OCI-LY7 (cell line): ENCODE data around the gene MRAS. TPM values are rescaled to one million over a fixed set of nuclear protein-coding genes. Genes with fewer than 3 reads are reported as not detected.

Source experiments
- BruUV-seq: library from RNA; stranded (reverse); fragments of 400-500 nt; replicated peaks from 2 replicates; lab custom pipeline; 2021; lab: Mats Ljungman, UMichigan
- CTCF ChIA-PET: fragments of 300-600 bp; sonication (Branson Sonifier 250); formaldehyde crosslinking; loops from one replicate; lab custom pipeline; 2022; ENCODE audit warnings: antibody characterized with exemption; ENCODE audit not compliant: unreplicated experiment; lab: Charles Lee
- POLR2A ChIA-PET: fragments of 300-600 bp; sonication (Branson Sonifier 250); formaldehyde crosslinking; loops from one replicate; lab custom pipeline; 2022; ENCODE audit warnings: antibody characterized with exemption; lab: Charles Lee
- DNase-seq: peaks from one replicate; pipeline ENCODE4 v3.0.0-alpha.2; 2015; ENCODE audit warnings: low spot score
- H2AFZ ChIP-seq: fragments of 200-600 bp; sonication (generic), shearing (Covaris generic); 2 replicates; pipeline ENCODE4 v1.6.1; 2014; ENCODE audit warnings: mild to moderate bottlenecking, antibody characterized with exemption, low read length, moderate library complexity
- H3K27ac ChIP-seq: fragments of 200-600 bp; sonication (generic); 2 replicates; pipeline ENCODE4 v1.5.1; 2014; ENCODE audit warnings: mixed run types, low read depth, mild to moderate bottlenecking, moderate library complexity, low read length, inconsistent platforms; ENCODE audit not compliant: poor library complexity, severe bottlenecking
- H3K36me3 ChIP-seq: fragments of 200-600 bp; sonication (generic); 2 replicates; pipeline ENCODE4 v1.6.1; 2014; ENCODE audit warnings: mild to moderate bottlenecking, antibody characterized with exemption, low read length, moderate library complexity, mixed read lengths; ENCODE audit not compliant: insufficient read depth
- H3K4me1 ChIP-seq: fragments of 200-600 bp; sonication (generic); 2 replicates; pipeline ENCODE4 v1.5.1; 2014; ENCODE audit warnings: mild to moderate bottlenecking, low read length; ENCODE audit not compliant: insufficient read depth, poor library complexity, severe bottlenecking
- H3K4me2 ChIP-seq: fragments of 200-600 bp; sonication (generic); 2 replicates; pipeline ENCODE4 v1.6.1; 2014; ENCODE audit warnings: mild to moderate bottlenecking, low read length
- H3K4me3 ChIP-seq: fragments of 200-600 bp; sonication (generic); 2 replicates; pipeline ENCODE4 v1.5.1; 2014; ENCODE audit warnings: mild to moderate bottlenecking, low read depth, low read length; ENCODE audit not compliant: poor library complexity, severe bottlenecking
- H3K79me2 ChIP-seq: fragments of 200-600 bp; sonication (generic); 2 replicates; pipeline ENCODE4 v1.6.1; 2016; ENCODE audit warnings: low read depth, mild to moderate bottlenecking, low read length, moderate library complexity, mixed read lengths; ENCODE audit not compliant: insufficient read depth
- H3K9me2 ChIP-seq: fragments of 200-600 bp; sonication (generic); 2 replicates; pipeline ENCODE4 v1.6.1; 2016; ENCODE audit warnings: mild to moderate bottlenecking, low read length, mixed read lengths; ENCODE audit not compliant: insufficient read depth
- H3K9me3 ChIP-seq: fragments of 200-600 bp; sonication (generic); 2 replicates; pipeline ENCODE4 v1.6.1; 2014; ENCODE audit warnings: mild to moderate bottlenecking, mixed run types, low read length, mixed read lengths
- H4K20me1 ChIP-seq: fragments of 200-600 bp; sonication (generic); 2 replicates; pipeline ENCODE4 v1.6.1; 2014; ENCODE audit warnings: mild to moderate bottlenecking, antibody characterized with exemption, low read length, moderate library complexity, mixed read lengths; ENCODE audit not compliant: insufficient read depth
- EZH2phosphoT487 ChIP-seq: fragments of 200-600 bp; sonication (generic); IDR thresholded peaks from 2 replicates; pipeline ENCODE4 v1.6.1; 2018; ENCODE audit warnings: low read depth, borderline replicate concordance, mild to moderate bottlenecking, mixed run types, antibody characterized with exemption, low read length, moderate library complexity, mixed read lengths
- intact Hi-C: fragments of 100-400 bp; cut with micrococcal nuclease; formaldehyde crosslinking; loops from one replicate; pipeline ENCODE4 v1.10.0; 2022; ENCODE audit not compliant: unreplicated experiment
- total RNA-seq, 2 experiments: library from RNA; depleted of rRNA in 1 of 2; stranded (reverse); fragments of >200 nt in 1 of 2; shearing (Covaris generic) in 1 of 2; gene quantifications; 2 replicates each; pipeline ENCODE4 v1.2.3, GENCODE V29; 2014 to 2022
- TF ChIP-seq, protein P1 (sequence below): fragments of 200-600 bp; sonication (generic); conservative IDR thresholded peaks from 2 replicates; pipeline ENCODE4 v1.5.1; 2014; ENCODE audit warnings: mild to moderate bottlenecking, antibody characterized with exemption, low read length, moderate library complexity, mixed read lengths

The MRAS gene
- total RNA-seq, 2 experiments from 2014 or later: not detected

DNA sequence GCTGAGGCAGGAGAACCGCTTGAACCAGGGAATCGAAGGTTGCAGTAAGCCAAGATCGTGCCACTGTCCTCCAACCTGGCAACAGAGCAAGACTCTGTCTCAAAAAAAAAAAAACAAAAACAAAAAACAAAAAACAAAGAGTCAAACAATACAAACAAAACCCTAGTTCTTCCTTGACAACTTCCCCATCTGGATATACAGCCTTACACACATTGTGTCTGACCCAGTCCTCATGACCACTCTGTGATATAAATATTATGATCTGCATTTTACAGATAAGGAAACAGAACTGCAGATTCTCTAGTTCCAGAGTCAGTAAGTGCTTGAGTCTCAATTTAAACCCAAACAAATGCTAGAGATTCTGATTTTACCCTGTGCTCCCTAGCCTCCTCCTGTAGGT is 81.3 kb downstream of the MRAS start:
- Histone ChIP-seq H3K9me3 (no peaks in the 10 kb centered on the region), H4K20me1 (no peaks in the 10 kb centered on the region), H3K79me2 (no peaks in the 10 kb centered on the region), H2AFZ (no peak overlapping the region), H3K4me2 (no peak overlapping the region), H3K9me2 (no peaks in the 10 kb centered on the region), H3K36me3 (no peaks in the 10 kb centered on the region), H3K4me3 (no peak overlapping the region), H3K4me1 (no peaks in the 10 kb centered on the region), H3K27ac (no peak overlapping the region)
- CTCF ChIA-PET: no interaction called here
- BruUV-seq: no TSS peak
- no peak for TF ChIP-seq EZH2phosphoT487
- TF ChIP-seq, protein P1, sequence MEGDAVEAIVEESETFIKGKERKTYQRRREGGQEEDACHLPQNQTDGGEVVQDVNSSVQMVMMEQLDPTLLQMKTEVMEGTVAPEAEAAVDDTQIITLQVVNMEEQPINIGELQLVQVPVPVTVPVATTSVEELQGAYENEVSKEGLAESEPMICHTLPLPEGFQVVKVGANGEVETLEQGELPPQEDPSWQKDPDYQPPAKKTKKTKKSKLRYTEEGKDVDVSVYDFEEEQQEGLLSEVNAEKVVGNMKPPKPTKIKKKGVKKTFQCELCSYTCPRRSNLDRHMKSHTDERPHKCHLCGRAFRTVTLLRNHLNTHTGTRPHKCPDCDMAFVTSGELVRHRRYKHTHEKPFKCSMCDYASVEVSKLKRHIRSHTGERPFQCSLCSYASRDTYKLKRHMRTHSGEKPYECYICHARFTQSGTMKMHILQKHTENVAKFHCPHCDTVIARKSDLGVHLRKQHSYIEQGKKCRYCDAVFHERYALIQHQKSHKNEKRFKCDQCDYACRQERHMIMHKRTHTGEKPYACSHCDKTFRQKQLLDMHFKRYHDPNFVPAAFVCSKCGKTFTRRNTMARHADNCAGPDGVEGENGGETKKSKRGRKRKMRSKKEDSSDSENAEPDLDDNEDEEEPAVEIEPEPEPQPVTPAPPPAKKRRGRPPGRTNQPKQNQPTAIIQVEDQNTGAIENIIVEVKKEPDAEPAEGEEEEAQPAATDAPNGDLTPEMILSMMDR: no peak
- no peak for DNase-seq
- intact Hi-C loops: no loop called here
- POLR2A ChIA-PET: no interaction called here

DNA sequence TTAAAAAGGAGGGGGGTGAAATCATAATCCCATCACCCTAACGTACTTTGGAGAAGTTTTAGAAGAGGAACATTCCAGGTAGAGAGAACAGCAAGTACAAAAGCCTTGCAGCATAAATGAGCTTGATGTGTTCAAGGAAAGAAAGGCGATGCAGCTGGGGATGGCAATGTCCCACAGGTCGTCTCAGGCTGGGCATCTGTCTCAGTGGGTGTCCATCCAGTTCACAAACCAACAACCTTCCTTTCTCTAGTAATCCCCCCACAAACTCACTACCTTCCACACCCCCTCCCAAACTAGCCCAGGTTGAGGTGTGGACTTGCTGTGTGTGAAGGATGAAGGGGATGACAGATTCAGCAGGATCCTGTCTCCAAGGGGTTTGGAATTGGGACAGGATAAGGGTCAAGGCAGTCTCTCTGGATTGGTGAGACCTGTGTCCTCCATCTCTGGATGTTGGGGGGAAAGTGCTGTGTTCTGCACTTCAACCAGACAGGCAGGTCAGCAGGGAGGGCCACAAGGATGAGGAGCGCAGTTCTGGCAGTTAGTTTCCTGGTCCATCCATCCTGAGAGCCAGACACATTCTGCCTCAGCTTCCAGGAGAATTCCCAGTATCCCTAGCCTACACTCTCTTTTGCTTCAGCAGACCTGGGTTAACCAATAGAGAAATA is 84.3 kb downstream of the MRAS start:
- ChIA-PET CTCF (no interaction called here), POLR2A (no interaction called here)
- no peak overlapping the region for H3K27ac ChIP-seq
- DNase-seq: no peak
- H4K20me1 ChIP-seq: no peaks in the 10 kb centered on the region
- H3K4me1 ChIP-seq: no peaks in the 10 kb centered on the region
- H3K4me2 ChIP-seq: no peak overlapping the region
- no peaks in the 10 kb centered on the region for H3K9me2 ChIP-seq
- no TSS peak for BruUV-seq
- no peak overlapping the region for H3K4me3 ChIP-seq
- no peak for TF ChIP-seq EZH2phosphoT487
- TF ChIP-seq, protein P1: no peak
- no peaks in the 10 kb centered on the region for H3K36me3 ChIP-seq
- H3K9me3 ChIP-seq: no peaks in the 10 kb centered on the region
- no peak overlapping the region for H2AFZ ChIP-seq
- H3K79me2 ChIP-seq: no peaks in the 10 kb centered on the region
- intact Hi-C loops: no loop called here

DNA sequence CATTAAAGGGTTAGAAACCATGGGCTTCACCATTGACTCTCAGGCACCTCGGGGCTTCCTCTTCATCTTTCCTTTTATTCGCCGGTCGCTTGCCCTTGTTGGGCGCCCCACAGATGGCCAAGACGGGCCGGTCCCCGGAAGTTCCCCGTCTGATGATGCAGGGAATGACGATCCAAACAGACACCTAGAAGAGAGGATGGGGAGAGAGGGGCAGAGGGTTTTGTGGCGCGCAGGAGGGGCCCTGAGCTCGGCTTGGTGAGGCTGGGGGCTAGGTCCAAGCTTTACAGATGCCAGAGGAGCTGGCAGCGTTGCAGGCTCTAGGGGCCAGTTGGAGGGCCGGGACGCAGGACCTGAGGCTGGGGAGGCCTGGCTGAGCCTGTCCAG is 85.5 kb downstream of the MRAS start:
- no peaks in the 10 kb centered on the region for H3K9me3 ChIP-seq

More for the DNA sequence above, 85.5 kb downstream of the MRAS start:
- no peaks in the 10 kb centered on the region for H4K20me1 ChIP-seq
- intact Hi-C loops: no loop called here
- TF ChIP-seq, protein P1: no peak
- no peak for TF ChIP-seq EZH2phosphoT487
- no TSS peak for BruUV-seq
- H3K4me2 ChIP-seq: no peak overlapping the region
- no peak for DNase-seq
- no peak overlapping the region for H2AFZ ChIP-seq
- no peaks in the 10 kb centered on the region for H3K9me2 ChIP-seq
- H3K36me3 ChIP-seq: no peaks in the 10 kb centered on the region
- no peak overlapping the region for H3K27ac ChIP-seq
- H3K4me3 ChIP-seq: no peak overlapping the region
- no peaks in the 10 kb centered on the region for H3K79me2 ChIP-seq
- CTCF ChIA-PET: interaction anchor here (0.5 kb wide), 1 partner anchor 42 kb away, joined by 3 read pairs; no protein-coding TSS in a partner anchor
- no peaks in the 10 kb centered on the region for H3K4me1 ChIP-seq
- POLR2A ChIA-PET: interaction anchor here (0.7 kb wide), 1 partner anchor 1045 kb away, joined by 3 read pairs; no protein-coding TSS in a partner anchor
